Calu3 (cell line): ENCODE measurements around the gene BRINP3. TPM values are rescaled to one million over a fixed set of nuclear protein-coding genes. Genes with fewer than 3 reads are reported as not detected.

Experiments used
- BruUV-seq: library from RNA; stranded (reverse); fragments of 400-500 nt; replicated peaks from 2 replicates; lab custom pipeline; 2021; lab: Mats Ljungman, UMichigan
- CTCF ChIA-PET: fragments of 300-600 bp; sonication (Branson Sonifier 250); formaldehyde crosslinking; loops from one replicate; lab custom pipeline; 2022; ENCODE audit warnings: antibody characterized with exemption; lab: Charles Lee
- DNase-seq: peaks from one replicate; pipeline ENCODE4 v3.0.0; 2022
- H3K27ac Mint-ChIP-seq: one replicate; pipeline ENCODE4 v1.8.0; 2022; ENCODE audit warnings: mixed read lengths; ENCODE audit not compliant: unreplicated experiment
- H3K27me3 Mint-ChIP-seq: one replicate; pipeline ENCODE4 v1.8.0; 2022; ENCODE audit warnings: mixed read lengths; ENCODE audit not compliant: unreplicated experiment
- H3K36me3 Mint-ChIP-seq: one replicate; pipeline ENCODE4 v1.8.0; 2022; ENCODE audit warnings: mild to moderate bottlenecking, moderate library complexity, mixed read lengths; ENCODE audit not compliant: insufficient read depth, unreplicated experiment
- H3K4me1 Mint-ChIP-seq: one replicate; pipeline ENCODE4 v1.8.0; 2022; ENCODE audit warnings: mild to moderate bottlenecking, low read depth, mixed read lengths; ENCODE audit not compliant: unreplicated experiment
- H3K4me3 Mint-ChIP-seq: one replicate; pipeline ENCODE4 v1.8.0; 2022; ENCODE audit warnings: mild to moderate bottlenecking, low read depth, moderate library complexity, mixed read lengths; ENCODE audit not compliant: unreplicated experiment
- H3K9me3 Mint-ChIP-seq: one replicate; pipeline ENCODE4 v1.8.0; 2022; ENCODE audit warnings: low read depth, mixed read lengths; ENCODE audit not compliant: unreplicated experiment
- CTCF ChIP-seq: fragments of 200-600 bp; IDR thresholded peaks from one replicate; pipeline ENCODE4 v1.8.0; 2022; ENCODE audit warnings: antibody characterized with exemption; ENCODE audit not compliant: unreplicated experiment
- intact Hi-C: fragments of 100-400 bp; cut with micrococcal nuclease; formaldehyde crosslinking; loops from one replicate; pipeline ENCODE4 v1.10.0; 2022; ENCODE audit not compliant: unreplicated experiment
- total RNA-seq: library from RNA; stranded (reverse); gene quantifications from 2 replicates; pipeline ENCODE4 v1.2.3, GENCODE V29; 2022

The BRINP3 gene
- total RNA-seq, 1 experiment from 2014 or later, result not detected

GRCh38 chr1:190183588-190183987 lies 294.1 kb downstream of the BRINP3 start:
- intact Hi-C loops, result no loop called here
- H3K27me3 Mint-ChIP-seq, result no peaks in the 10 kb centered on the region
- DNase-seq, result no peak
- BruUV-seq, result no TSS peak
- H3K27ac Mint-ChIP-seq, result no peak overlapping the region
- TF ChIP-seq CTCF, result no peak
- no peak overlapping the region for H3K4me3 Mint-ChIP-seq
- CTCF ChIA-PET, result no interaction called here
- H3K36me3 Mint-ChIP-seq, result no peaks in the 10 kb centered on the region
- peaks cover 8% of the 10 kb centered on the region for H3K4me1 Mint-ChIP-seq
- H3K9me3 Mint-ChIP-seq, result peaks cover 2% of the 10 kb centered on the region

- Mint-ChIP-seq H3K9me3 (peaks cover 2% of the 10 kb centered on the region), H3K4me3 (no peak overlapping the region), H3K27me3 (no peaks in the 10 kb centered on the region), H3K4me1 (peaks cover 8% of the 10 kb centered on the region), H3K36me3 (no peaks in the 10 kb centered on the region), H3K27ac (peak overlapping the region; percentile 23)
- TF ChIP-seq CTCF, result no peak
- no peak for DNase-seq
- intact Hi-C loops, result no loop called here
- BruUV-seq, result no TSS peak
- CTCF ChIA-PET, result no interaction called here
Observed at GRCh38 chr1:190179817-190180216, 297.8 kb downstream of the BRINP3 start.

GRCh38 chr1:190178827-190179226 lies 298.8 kb downstream of the BRINP3 start:
- Mint-ChIP-seq H3K4me1 (peaks cover 8% of the 10 kb centered on the region), H3K36me3 (no peaks in the 10 kb centered on the region), H3K4me3 (no peak overlapping the region), H3K27me3 (no peaks in the 10 kb centered on the region), H3K9me3 (peaks cover 2% of the 10 kb centered on the region), H3K27ac (no peak overlapping the region)
- intact Hi-C loops, result no loop called here
- no TSS peak for BruUV-seq
- TF ChIP-seq CTCF, result no peak
- CTCF ChIA-PET, result no interaction called here
- DNase-seq, result no peak

- Mint-ChIP-seq H3K4me1 (peaks cover 8% of the 10 kb centered on the region), H3K27ac (no peak overlapping the region), H3K36me3 (no peaks in the 10 kb centered on the region), H3K4me3 (no peak overlapping the region), H3K9me3 (peaks cover 2% of the 10 kb centered on the region), H3K27me3 (no peaks in the 10 kb centered on the region)
- CTCF ChIA-PET, result no interaction called here
- TF ChIP-seq CTCF, result no peak
- BruUV-seq, result no TSS peak
- DNase-seq, result no peak
- intact Hi-C loops, result no loop called here
Observed at GRCh38 chr1:190177555-190177954, 300.1 kb downstream of the BRINP3 start.
